Lower leg skin (tissue), 3 donors: Measurements from ENCODE around the gene PGBD1.

ENCODE experiments used
- POLR2A ChIP-seq, 2 donors: fragments of 450-650 bp; IDR thresholded peaks; one replicate each; pipeline ENCODE4 v1.6.1; 2016 to 2017; ENCODE audit warnings: antibody characterized with exemption in 2 of 2, mild to moderate bottlenecking in 1 of 2, moderate library complexity in 1 of 2
- TF ChIP-seq, protein P1 (sequence below), 3 donors: fragments of 450-650 bp; IDR thresholded peaks; one replicate each; pipeline ENCODE4 v1.5.1; 2016; ENCODE audit warnings: antibody characterized with exemption in 3 of 3, mild to moderate bottlenecking in 3 of 3, moderate library complexity in 2 of 3

DNA sequence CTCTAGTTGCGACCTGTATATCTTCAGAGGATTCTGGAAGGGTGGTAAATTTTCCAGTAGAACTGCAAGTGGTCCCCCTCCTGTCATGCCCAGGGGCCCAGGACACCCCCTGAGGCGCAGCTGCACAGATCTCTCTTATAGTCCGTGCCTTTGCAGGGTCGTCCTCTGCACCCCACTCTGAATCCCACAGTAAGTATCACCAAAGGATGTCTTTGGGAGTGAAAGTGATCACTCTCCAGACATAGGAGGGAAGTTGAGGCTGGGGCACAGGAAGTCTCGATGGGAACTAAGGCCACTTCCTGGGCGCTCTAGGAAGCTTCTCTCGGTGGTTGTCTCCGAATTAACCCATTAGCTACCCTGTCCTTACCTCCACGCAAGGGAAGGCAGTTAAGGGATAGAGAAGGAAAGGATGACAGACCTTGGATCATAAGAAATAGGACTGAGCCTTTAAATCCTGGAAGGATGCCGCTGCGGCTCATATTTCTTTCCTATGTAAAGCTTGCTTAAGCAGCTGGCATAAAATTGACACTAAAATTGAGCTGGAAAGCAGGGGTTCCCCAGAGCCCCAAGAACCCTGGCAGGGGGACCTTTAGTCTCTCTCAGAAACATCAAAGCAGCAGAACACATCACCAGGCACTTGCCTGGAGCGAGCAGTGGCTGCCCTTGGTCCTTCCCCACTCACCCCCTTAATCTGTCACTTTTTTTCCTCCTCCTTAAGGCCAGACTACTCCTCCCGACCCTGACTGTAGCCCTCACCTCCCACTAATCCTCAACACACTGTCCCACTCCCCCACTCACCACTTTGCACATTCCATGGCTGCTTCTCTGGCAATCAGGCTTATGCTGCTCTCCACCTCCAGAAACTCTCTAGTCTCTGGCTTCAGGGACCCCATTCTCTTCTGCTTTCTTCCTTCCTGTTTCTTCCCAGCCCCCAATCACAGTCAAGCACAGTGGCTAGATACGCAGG is 29.1 kb upstream of the PGBD1 start, which contains the start of gene ZKSCAN4:
- TF ChIP-seq, protein P1, sequence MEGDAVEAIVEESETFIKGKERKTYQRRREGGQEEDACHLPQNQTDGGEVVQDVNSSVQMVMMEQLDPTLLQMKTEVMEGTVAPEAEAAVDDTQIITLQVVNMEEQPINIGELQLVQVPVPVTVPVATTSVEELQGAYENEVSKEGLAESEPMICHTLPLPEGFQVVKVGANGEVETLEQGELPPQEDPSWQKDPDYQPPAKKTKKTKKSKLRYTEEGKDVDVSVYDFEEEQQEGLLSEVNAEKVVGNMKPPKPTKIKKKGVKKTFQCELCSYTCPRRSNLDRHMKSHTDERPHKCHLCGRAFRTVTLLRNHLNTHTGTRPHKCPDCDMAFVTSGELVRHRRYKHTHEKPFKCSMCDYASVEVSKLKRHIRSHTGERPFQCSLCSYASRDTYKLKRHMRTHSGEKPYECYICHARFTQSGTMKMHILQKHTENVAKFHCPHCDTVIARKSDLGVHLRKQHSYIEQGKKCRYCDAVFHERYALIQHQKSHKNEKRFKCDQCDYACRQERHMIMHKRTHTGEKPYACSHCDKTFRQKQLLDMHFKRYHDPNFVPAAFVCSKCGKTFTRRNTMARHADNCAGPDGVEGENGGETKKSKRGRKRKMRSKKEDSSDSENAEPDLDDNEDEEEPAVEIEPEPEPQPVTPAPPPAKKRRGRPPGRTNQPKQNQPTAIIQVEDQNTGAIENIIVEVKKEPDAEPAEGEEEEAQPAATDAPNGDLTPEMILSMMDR (IDR thresholded peaks at IDR 0.05) = no peak
- TF ChIP-seq POLR2A (IDR thresholded peaks at IDR 0.05) = no peak
